HUES6 (cell line): ENCODE measurements around the gene COLGALT1.
A peak's percentile ranks its signal among the peaks of the same experiment; 100 is the strongest.
"Not testable (repeated sequence)": the region's sequence is repeated elsewhere in the genome, so short reads cannot be mapped to it uniquely, and the experiment has no call there.

Source experiments
- H3K27ac ChIP-seq: 2 replicates; pipeline ENCODE4 v1.7.0; 2013; ENCODE audit warnings: low read depth, mild to moderate bottlenecking, low read length, inconsistent platforms
- H3K27me3 ChIP-seq: 2 replicates; pipeline ENCODE4 v1.6.1; 2013; ENCODE audit warnings: low read length; ENCODE audit not compliant: control insufficient read depth, insufficient read depth
- H3K36me3 ChIP-seq: 2 replicates; pipeline ENCODE4 v1.6.1; 2013; ENCODE audit warnings: low read length; ENCODE audit not compliant: control insufficient read depth, insufficient read depth
- H3K4me1 ChIP-seq: 2 replicates; pipeline ENCODE4 v1.6.1; 2013; ENCODE audit warnings: low read length; ENCODE audit not compliant: control insufficient read depth, insufficient read depth
- H3K4me3 ChIP-seq: 2 replicates; pipeline ENCODE4 v1.5.1; 2013; ENCODE audit warnings: low read depth, low read length
- H3K9ac ChIP-seq: one replicate; pipeline ENCODE4 v1.6.1; 2013; ENCODE audit warnings: mild to moderate bottlenecking, low read length
- H3K9me3 ChIP-seq: 2 replicates; pipeline ENCODE4 v1.6.1; 2013; ENCODE audit warnings: low read depth, low read length; ENCODE audit not compliant: control insufficient read depth, insufficient read depth

Gene COLGALT1

GRCh38 chr19:17560205-17560595 lies 4.8 kb downstream of the COLGALT1 start:
- Histone ChIP-seq H3K27ac (no peak overlapping the region), H3K4me3 (no peak overlapping the region), H3K36me3 (peaks cover 18% of the 10 kb centered on the region), H3K9me3 (no peaks in the 10 kb centered on the region), H3K9ac (no peak overlapping the region), H3K4me1 (no peaks in the 10 kb centered on the region), H3K27me3 (no peaks in the 10 kb centered on the region)

DNA sequence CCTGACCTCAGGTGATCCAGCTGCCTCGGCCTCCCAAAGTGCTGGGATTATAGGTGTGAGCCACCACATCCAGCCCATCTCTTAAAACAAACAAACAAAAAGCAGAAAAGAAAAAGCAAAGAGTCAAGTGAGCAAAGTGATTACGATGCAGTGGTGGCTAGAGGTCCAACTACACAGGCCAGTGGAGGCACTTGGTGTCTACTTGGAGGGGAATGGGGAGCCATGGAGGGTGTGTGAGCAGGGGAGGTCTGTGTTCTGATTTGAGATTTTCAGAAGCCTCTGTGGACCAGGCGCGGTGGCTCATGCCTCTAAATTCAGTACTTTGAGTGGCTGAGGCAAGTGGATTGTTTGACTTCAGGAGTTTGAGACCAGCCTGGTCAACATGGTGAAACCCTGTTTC lies 6.6 kb downstream of the COLGALT1 start:
- H3K9me3 ChIP-seq, result no peaks in the 10 kb centered on the region
- H3K36me3 ChIP-seq, result peaks cover 18% of the 10 kb centered on the region
- H3K4me1 ChIP-seq, result no peaks in the 10 kb centered on the region

GRCh38 chr19:17562561-17562960 lies 7.1 kb downstream of the COLGALT1 start:
- Histone ChIP-seq H3K27ac (no peak overlapping the region), H3K36me3 (peaks cover 18% of the 10 kb centered on the region), H3K4me3 (no peak overlapping the region), H3K4me1 (no peaks in the 10 kb centered on the region), H3K27me3 (no peaks in the 10 kb centered on the region), H3K9ac (no peak overlapping the region), H3K9me3 (no peaks in the 10 kb centered on the region)

More for the DNA sequence above, 6.6 kb downstream of the COLGALT1 start:
- H3K27ac ChIP-seq, result no peak overlapping the region
- no peak overlapping the region for H3K4me3 ChIP-seq
- no peak overlapping the region for H3K9ac ChIP-seq
- no peaks in the 10 kb centered on the region for H3K27me3 ChIP-seq

DNA sequence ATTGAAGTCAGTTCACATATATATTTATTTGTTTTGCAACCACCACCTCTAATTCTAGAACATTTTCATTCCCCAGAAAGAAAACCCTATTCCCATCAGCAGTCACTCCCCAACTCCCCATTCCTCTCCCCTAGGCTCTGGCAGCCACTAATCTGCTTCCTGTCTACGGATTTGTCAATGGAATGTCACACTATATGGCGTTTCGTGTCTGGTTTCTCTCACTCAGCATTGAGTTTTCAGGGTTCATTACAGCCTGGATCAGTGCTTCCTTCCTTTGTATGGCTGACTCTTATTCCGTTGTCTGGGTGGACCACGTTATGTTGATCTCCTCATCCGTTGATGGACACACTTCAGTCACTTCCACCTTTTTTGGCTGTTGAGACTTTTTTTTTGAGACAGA lies 9.3 kb downstream of the COLGALT1 start:
- no peak overlapping the region for H3K9ac ChIP-seq
- no peaks in the 10 kb centered on the region for H3K4me1 ChIP-seq
- H3K27me3 ChIP-seq, result no peaks in the 10 kb centered on the region
- H3K9me3 ChIP-seq, result no peaks in the 10 kb centered on the region
- no peak overlapping the region for H3K4me3 ChIP-seq
- no peak overlapping the region for H3K27ac ChIP-seq
- peaks cover 24% of the 10 kb centered on the region for H3K36me3 ChIP-seq

DNA sequence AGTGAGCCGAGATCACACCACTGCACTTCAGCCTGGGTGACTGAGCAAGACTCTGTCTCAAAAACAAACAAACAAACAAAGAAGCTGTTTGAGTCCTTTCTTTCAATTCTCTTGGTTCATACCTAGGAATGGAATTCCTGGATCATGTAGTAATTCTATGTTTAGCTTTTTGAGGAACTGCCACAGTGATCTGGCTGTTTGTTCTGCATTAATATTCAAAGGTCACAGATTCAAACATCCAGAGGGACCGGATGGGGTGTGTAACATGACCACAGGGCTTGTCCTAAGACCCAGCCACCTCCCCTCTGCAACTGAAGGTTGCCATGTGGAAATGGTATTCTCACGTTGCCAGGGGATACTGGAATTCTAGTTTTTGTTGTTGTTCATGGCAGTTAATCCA lies 10.2 kb downstream of the COLGALT1 start:
- Histone ChIP-seq H3K9me3 (no peaks in the 10 kb centered on the region), H3K27ac (no peak overlapping the region), H3K9ac (no peak overlapping the region), H3K4me3 (no peak overlapping the region), H3K36me3 (peaks cover 19% of the 10 kb centered on the region), H3K27me3 (no peaks in the 10 kb centered on the region), H3K4me1 (no peaks in the 10 kb centered on the region)

DNA sequence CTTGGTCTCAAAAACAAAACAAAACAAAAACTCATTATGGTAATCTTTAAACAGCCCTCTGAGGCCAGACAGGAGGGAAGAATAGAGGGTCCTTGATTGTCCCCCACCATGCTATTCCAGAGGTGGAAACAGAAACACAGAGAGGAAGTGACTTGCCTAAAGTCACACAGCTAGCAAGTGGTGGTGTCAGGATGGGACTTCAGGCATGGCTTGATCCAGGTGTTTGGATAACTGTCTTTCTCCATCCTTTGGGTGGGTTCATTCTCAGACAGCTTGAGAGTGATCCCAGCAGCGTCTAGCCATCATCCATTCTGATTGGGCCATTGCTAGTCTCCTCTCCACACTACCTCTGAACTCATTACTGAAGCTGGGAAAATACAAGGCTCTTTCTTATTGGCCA lies 12.5 kb downstream of the COLGALT1 start:
- Histone ChIP-seq H3K4me1 (no peaks in the 10 kb centered on the region), H3K36me3 (peaks cover 31% of the 10 kb centered on the region), H3K9me3 (no peaks in the 10 kb centered on the region), H3K27ac (no peak overlapping the region), H3K4me3 (no peak overlapping the region), H3K27me3 (no peaks in the 10 kb centered on the region), H3K9ac (no peak overlapping the region)

DNA sequence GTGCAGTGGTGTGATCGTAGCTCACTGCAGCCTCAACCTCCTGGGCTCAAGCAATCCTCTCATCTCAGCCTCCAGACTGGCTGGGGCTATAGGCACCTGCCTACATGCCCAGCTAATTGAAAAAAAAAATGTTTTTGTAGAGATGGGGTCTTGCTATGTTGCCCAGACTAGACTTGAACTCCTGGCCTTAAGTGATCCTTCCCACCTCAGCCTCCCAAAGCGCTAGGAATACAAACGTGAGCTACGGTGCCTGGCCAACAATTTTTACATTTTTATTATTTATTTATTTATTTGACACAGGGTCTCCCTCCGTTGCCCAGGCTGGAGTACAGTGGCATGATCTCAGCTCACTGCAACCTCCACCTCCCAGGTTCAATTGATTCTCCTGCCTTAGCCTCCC lies 14.8 kb downstream of the COLGALT1 start:
- H3K9me3 ChIP-seq, H3K4me3 ChIP-seq, H3K27ac ChIP-seq, H3K4me1 ChIP-seq, H3K27me3 ChIP-seq, H3K9ac ChIP-seq: not testable (repeated sequence)
- H3K36me3 ChIP-seq, result peaks cover 28% of the 10 kb centered on the region

GRCh38 chr19:17570791-17571190 lies 15.3 kb downstream of the COLGALT1 start:
- Histone ChIP-seq H3K27me3 (no peaks in the 10 kb centered on the region), H3K4me3 (no peak overlapping the region), H3K9ac (no peak overlapping the region), H3K27ac (no peak overlapping the region), H3K36me3 (peaks cover 28% of the 10 kb centered on the region), H3K4me1 (no peaks in the 10 kb centered on the region), H3K9me3 (no peaks in the 10 kb centered on the region)

DNA sequence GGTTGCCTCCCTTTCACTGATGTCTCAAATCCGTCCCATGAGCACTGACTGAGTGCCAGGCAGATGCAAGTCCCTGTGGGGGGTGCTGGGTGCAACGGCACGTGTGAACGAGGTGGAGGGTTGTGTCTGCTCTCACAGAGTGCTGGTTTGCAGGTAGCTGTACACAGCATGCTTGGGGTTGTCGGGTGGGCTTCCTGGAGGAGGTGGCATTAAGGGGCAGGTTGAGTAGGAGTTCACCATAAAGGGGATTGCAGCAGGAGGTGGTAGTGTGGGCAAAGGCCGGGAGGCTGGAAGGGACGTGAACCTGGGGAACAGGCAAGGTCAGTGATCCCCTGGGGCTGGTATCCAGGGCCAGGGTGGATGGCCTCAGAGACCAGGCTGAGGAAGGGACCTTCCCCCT lies 17.2 kb downstream of the COLGALT1 start:
- no peak overlapping the region for H3K4me3 ChIP-seq
- no peaks in the 10 kb centered on the region for H3K27me3 ChIP-seq
- no peak overlapping the region for H3K9ac ChIP-seq
- H3K27ac ChIP-seq, result no peak overlapping the region
- H3K9me3 ChIP-seq, result no peaks in the 10 kb centered on the region
- peaks cover 28% of the 10 kb centered on the region for H3K36me3 ChIP-seq
- H3K4me1 ChIP-seq, result peaks cover 3% of the 10 kb centered on the region; the same call in 1 of the 2 replicates

GRCh38 chr19:17575871-17576757 lies 20.7 kb downstream of the COLGALT1 start:
- H3K27ac ChIP-seq, result no peak overlapping the region
- no peaks in the 10 kb centered on the region for H3K27me3 ChIP-seq
- peaks cover 19% of the 10 kb centered on the region for H3K36me3 ChIP-seq
- peaks cover 19% of the 10 kb centered on the region for H3K4me1 ChIP-seq
- no peak overlapping the region for H3K9ac ChIP-seq
- H3K4me3 ChIP-seq, result 0 out of 2 replicates have a peak overlapping the region, but pooled peaks have one; percentile 17
- no peaks in the 10 kb centered on the region for H3K9me3 ChIP-seq

DNA sequence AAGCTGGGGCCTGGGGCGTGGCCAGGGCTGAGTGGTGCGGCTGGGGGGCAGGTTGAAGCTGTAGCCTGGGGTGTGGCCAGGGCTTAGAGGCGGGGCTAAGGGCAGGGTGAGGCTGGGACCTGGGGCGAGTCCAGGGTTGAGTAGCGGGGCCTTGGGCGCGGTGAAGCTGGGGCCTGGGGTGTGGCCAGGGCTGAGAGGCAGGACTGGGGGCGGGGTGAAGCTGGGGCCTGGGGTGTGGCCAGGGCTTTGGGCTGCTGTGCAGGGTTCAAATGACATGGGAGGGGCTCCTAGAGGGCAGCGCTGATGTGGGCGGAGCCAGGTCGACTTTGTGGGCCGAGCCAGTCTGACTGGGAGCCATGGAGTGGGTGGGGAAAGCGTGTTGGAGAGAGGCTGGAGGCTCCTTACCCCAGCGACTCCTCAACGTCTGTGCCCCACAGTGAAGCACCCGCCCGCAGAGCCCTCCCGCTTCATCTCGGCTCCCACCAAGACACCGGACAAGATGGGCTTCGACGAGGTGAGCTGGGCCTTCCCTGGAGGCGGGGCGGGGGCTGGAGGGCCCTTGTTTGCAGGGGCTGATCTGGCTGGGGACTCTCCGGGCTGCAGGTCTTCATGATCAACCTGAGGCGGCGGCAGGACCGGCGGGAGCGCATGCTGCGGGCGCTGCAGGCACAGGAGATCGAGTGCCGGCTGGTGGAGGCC lies 21.5 kb downstream of the COLGALT1 start:
- Histone ChIP-seq H3K9me3 (no peaks in the 10 kb centered on the region), H3K4me3 (peak overlapping the region; percentile 52), H3K36me3 (peaks cover 25% of the 10 kb centered on the region), H3K4me1 (peaks cover 19% of the 10 kb centered on the region), H3K27ac (no peak overlapping the region), H3K9ac (no peak overlapping the region), H3K27me3 (no peaks in the 10 kb centered on the region)
